Measurements from ENCODE around the gene PTPRM.

DNA sequence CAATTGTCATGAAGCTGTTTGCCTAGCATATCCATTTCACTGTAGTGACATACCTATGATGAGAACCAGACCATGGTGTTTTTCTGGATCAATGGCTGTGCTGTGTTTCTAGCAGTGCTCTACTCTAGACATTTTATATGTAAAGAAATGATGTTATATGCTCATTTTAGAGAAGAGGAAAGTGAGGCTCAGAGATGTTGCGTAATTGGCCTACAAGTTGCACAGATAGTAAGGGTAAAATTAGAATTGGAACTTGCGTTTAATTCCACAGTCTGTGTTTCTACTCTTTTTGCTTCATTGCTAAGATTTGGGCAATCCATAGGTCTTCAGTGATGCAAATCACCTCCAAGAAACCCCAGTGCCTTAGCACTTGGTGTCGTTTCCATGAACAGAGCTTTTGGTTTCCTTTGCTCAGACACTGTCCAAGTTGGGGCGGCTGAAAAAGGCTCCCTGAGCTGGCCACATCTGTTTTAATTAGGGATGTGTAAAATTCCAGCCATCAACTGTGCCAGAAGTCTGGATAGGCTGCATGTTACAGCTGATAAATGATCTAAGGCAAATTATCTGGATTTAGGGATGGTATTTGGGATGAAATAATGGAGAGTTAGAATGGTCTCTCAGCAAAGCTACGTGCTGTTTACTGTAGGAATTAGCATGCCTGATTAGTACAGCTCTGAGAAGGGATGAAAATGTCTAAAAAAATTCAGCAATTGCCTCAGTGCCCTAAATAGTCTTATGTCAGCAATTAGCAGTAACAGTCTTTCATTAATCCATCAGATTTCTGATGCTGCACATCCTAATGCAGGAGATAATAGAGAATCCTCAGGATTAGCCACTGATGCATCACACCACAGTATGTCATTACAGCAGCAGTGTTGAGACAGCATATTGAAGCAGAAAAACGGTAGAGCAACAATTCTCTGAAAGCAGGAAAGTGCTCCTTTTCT, 65.3 kb downstream of the PTPRM start:
- TF ChIP-seq EZH2 (IDR thresholded peaks at IDR 0.05; ENCODE audit: low read length) = no peak
- TF ChIP-seq, protein P1, sequence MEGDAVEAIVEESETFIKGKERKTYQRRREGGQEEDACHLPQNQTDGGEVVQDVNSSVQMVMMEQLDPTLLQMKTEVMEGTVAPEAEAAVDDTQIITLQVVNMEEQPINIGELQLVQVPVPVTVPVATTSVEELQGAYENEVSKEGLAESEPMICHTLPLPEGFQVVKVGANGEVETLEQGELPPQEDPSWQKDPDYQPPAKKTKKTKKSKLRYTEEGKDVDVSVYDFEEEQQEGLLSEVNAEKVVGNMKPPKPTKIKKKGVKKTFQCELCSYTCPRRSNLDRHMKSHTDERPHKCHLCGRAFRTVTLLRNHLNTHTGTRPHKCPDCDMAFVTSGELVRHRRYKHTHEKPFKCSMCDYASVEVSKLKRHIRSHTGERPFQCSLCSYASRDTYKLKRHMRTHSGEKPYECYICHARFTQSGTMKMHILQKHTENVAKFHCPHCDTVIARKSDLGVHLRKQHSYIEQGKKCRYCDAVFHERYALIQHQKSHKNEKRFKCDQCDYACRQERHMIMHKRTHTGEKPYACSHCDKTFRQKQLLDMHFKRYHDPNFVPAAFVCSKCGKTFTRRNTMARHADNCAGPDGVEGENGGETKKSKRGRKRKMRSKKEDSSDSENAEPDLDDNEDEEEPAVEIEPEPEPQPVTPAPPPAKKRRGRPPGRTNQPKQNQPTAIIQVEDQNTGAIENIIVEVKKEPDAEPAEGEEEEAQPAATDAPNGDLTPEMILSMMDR (optimal IDR thresholded peaks at IDR 0.05 in 1 of 3, IDR thresholded peaks at IDR 0.05 in 1 of 3, conservative IDR thresholded peaks at IDR 0.05 in 1 of 3; ENCODE audit: extremely low read depth in 1 of 3, insufficient read depth in 2 of 3, low read length in 3 of 3) = no peak
